HepG2 (cell line): ENCODE measurements around the gene TOMM6. TPM values are rescaled to one million over a fixed set of nuclear protein-coding genes. Genes with fewer than 3 reads are reported as not detected.

ENCODE experiments used
- ARNT ChIP-seq: fragments of 450-650 bp; IDR thresholded peaks from 2 replicates; pipeline ENCODE4 v1.6.1; 2017
- BRCA1 ChIP-seq: sonication (generic); formaldehyde crosslinking; IDR thresholded peaks from 2 replicates; pipeline ENCODE4 v1.4.0; 2020; ENCODE audit warnings: missing genetic modification reagents
- CCDC6 ChIP-seq: sonication (generic); formaldehyde crosslinking; IDR thresholded peaks from 2 replicates; pipeline ENCODE4 v1.8.1; 2022; ENCODE audit warnings: mild to moderate bottlenecking, missing genetic modification reagents, moderate library complexity
- FIP1L1 ChIP-seq: fragments of 200-400 bp; formaldehyde crosslinking; IDR thresholded peaks from 2 replicates; pipeline ENCODE4 v1.6.1; 2018; ENCODE audit warnings: low read depth, mild to moderate bottlenecking, low read length, moderate library complexity, borderline replicate concordance; ENCODE audit not compliant: insufficient read depth
- JARID2 ChIP-seq: sonication (generic); formaldehyde crosslinking; IDR thresholded peaks from 2 replicates; pipeline ENCODE4 v1.8.1; 2023; ENCODE audit warnings: missing genetic modification reagents, inconsistent platforms; ENCODE audit not compliant: insufficient replicate concordance
- MAF1 ChIP-seq: sonication (generic); formaldehyde crosslinking; IDR thresholded peaks from 2 replicates; pipeline ENCODE4 v1.5.0; 2020; ENCODE audit warnings: missing genetic modification reagents, borderline replicate concordance
- NFRKB ChIP-seq: fragments of 450-650 bp; IDR thresholded peaks from 2 replicates; pipeline ENCODE4 v1.6.1; 2017
- PAWR ChIP-seq: sonication (generic); formaldehyde crosslinking; IDR thresholded peaks from 2 replicates; pipeline ENCODE4 v1.4.0; 2020; ENCODE audit warnings: missing genetic modification reagents, mild to moderate bottlenecking, borderline replicate concordance
- PHF20 ChIP-seq: sonication (generic); formaldehyde crosslinking; IDR thresholded peaks from 2 replicates; pipeline ENCODE4 v1.5.0; 2020; ENCODE audit warnings: mild to moderate bottlenecking, missing genetic modification reagents
- SATB2 ChIP-seq: sonication (generic); formaldehyde crosslinking; IDR thresholded peaks from 2 replicates; pipeline ENCODE4 v1.5.0; 2020; ENCODE audit warnings: missing genetic modification reagents
- SMC3 ChIP-seq: IDR thresholded peaks from 2 replicates; pipeline ENCODE4 v1.6.1; 2011; ENCODE audit warnings: low read length, improper control_type of control experiment
- SSRP1 ChIP-seq: IDR thresholded peaks from 2 replicates; pipeline ENCODE4 v1.6.1; 2016; ENCODE audit warnings: control low read depth
- ZFP36 ChIP-seq: fragments of 150-350 bp; IDR thresholded peaks from 2 replicates; pipeline ENCODE4 v1.6.1; 2018; ENCODE audit warnings: borderline replicate concordance, low read length, low read depth; ENCODE audit not compliant: partially characterized antibody
- ZNF136 ChIP-seq: sonication (generic); formaldehyde crosslinking; IDR thresholded peaks from 2 replicates; pipeline ENCODE4 v1.8.1; 2022; ENCODE audit warnings: low read depth, mild to moderate bottlenecking, moderate library complexity, missing genetic modification reagents
- ZNF264 ChIP-seq: sonication (generic); formaldehyde crosslinking; IDR thresholded peaks from 2 replicates; pipeline ENCODE4 v1.4.0; 2020; ENCODE audit warnings: missing genetic modification reagents
- ZNF3 ChIP-seq: IDR thresholded peaks from 2 replicates; pipeline ENCODE4 v1.7.0; 2017; ENCODE audit warnings: inconsistent platforms
- ZNF383 ChIP-seq: sonication (generic); formaldehyde crosslinking; IDR thresholded peaks from 2 replicates; pipeline ENCODE4 v1.4.0; 2020; ENCODE audit warnings: missing genetic modification reagents, mild to moderate bottlenecking, borderline replicate concordance
- ZNF674 ChIP-seq: sonication (generic); formaldehyde crosslinking; IDR thresholded peaks from 2 replicates; pipeline ENCODE4 v1.5.0; 2020; ENCODE audit warnings: low read depth, mild to moderate bottlenecking, missing genetic modification reagents
- ZSCAN31 ChIP-seq: sonication (generic); formaldehyde crosslinking; IDR thresholded peaks from 2 replicates; pipeline ENCODE4 v1.5.0; 2020; ENCODE audit warnings: low read depth, mild to moderate bottlenecking, missing genetic modification reagents
- polyA plus RNA-seq, 8 experiments: library from polyadenylated mRNA; depleted of rRNA in 3 of 8; stranded (reverse) in 7 of 8; unstranded in 1 of 8; fragments of >200 nt; fragmentation: Illumina TruSeq in 4 of 8; extraction: Trizol in 4 of 8; gene quantifications; 2 replicates each; pipeline versions ENCODE4 v1.2.1 to v1.2.3, GENCODE V29; 2011 to 2016; ENCODE audit warnings: low read depth in 4 of 8, missing spikeins in 1 of 8, mixed read lengths in 1 of 8; ENCODE audit not compliant: insufficient read depth in 1 of 8
- total RNA-seq, 5 experiments: library from RNA; depleted of rRNA; stranded (reverse); fragments of >200 nt; fragmentation: Illumina TruSeq; extraction: Trizol; gene quantifications; 2 replicates each; pipeline ENCODE4 v1.2.3, GENCODE V29; 2016; ENCODE audit warnings: low read depth in 1 of 5
- TF ChIP-seq, protein P1 (sequence below): sonication (generic); formaldehyde crosslinking; IDR thresholded peaks from 2 replicates; pipeline ENCODE4 v1.4.0; 2020; ENCODE audit warnings: mild to moderate bottlenecking, missing genetic modification reagents
- TF ChIP-seq, protein P2 (sequence below): IDR thresholded peaks from 2 replicates; pipeline ENCODE4 v1.6.1; 2016; ENCODE audit warnings: mild to moderate bottlenecking
- TF ChIP-seq, protein P3 (sequence below): sonication (generic); formaldehyde crosslinking; IDR thresholded peaks from 2 replicates; pipeline ENCODE4 v1.8.0; 2022; ENCODE audit warnings: missing genetic modification reagents, mild to moderate bottlenecking, borderline replicate concordance
- TF ChIP-seq, protein P4 (sequence below): sonication (generic); formaldehyde crosslinking; IDR thresholded peaks from 2 replicates; pipeline ENCODE4 v1.8.1; 2023; ENCODE audit warnings: mild to moderate bottlenecking, inconsistent platforms, moderate library complexity, missing genetic modification reagents, borderline replicate concordance
- TF ChIP-seq, protein P5 (sequence below): sonication (generic); formaldehyde crosslinking; IDR thresholded peaks from 2 replicates; pipeline ENCODE4 v1.4.0; 2020; ENCODE audit warnings: missing genetic modification reagents, borderline replicate concordance

The TOMM6 gene
- total and polyA plus RNA-seq, 2 of the 13 experiments (the other 11 are each of a cell fraction or from before 2014, with no cell fraction given) = 320 to 321 TPM

DNA sequence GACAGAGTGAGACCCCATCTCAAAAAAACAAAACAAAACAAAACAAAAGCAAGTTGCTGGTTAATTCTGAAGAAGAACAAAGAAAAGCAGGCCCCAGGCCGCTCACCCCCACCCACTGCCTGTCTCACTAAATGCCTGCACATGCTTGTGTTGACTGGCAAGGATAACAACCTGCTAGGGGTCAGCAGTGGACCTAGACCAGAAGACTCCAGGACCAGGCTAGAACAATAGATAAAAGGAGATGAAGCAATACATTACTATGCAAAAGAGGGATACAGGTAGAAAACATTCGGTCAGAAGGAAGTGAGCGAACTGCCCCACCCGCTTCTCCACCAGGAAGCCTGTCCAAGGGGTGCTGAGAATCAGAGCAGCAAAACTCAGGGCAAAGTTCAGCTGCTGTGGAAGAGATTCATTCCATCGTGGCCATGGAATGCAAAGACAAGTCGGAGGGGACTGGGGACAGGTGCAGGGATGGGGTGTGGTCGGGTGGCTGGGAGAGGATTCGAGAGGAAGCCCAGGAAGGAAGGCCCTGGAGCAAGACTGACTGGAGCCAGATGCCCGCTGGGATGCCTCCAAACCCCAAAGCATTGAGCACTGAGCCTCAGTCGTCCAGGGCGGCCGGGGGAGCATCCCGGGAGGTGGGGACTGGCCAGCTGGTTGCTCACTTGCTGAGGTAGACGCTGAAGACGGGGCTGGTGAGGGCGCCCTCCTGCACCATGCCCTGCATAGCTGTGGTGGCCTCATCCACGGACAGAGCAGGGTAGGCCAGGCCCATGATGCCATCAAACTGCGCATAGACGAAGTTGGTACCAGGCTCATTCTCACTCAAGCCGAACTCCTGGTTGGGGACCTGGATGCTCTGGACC is 45.6 kb upstream of the TOMM6 start (continued):
- TF ChIP-seq, protein P1, sequence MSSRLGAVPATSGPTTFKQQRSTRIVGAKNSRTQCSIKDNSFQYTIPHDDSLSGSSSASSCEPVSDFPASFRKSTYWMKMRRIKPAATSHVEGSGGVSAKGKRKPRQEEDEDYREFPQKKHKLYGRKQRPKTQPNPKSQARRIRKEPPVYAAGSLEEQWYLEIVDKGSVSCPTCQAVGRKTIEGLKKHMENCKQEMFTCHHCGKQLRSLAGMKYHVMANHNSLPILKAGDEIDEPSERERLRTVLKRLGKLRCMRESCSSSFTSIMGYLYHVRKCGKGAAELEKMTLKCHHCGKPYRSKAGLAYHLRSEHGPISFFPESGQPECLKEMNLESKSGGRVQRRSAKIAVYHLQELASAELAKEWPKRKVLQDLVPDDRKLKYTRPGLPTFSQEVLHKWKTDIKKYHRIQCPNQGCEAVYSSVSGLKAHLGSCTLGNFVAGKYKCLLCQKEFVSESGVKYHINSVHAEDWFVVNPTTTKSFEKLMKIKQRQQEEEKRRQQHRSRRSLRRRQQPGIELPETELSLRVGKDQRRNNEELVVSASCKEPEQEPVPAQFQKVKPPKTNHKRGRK (CRISPR knock-in tag) = no peak
- TF ChIP-seq ZSCAN31 (CRISPR knock-in tag) = no peak
- TF ChIP-seq, protein P2, sequence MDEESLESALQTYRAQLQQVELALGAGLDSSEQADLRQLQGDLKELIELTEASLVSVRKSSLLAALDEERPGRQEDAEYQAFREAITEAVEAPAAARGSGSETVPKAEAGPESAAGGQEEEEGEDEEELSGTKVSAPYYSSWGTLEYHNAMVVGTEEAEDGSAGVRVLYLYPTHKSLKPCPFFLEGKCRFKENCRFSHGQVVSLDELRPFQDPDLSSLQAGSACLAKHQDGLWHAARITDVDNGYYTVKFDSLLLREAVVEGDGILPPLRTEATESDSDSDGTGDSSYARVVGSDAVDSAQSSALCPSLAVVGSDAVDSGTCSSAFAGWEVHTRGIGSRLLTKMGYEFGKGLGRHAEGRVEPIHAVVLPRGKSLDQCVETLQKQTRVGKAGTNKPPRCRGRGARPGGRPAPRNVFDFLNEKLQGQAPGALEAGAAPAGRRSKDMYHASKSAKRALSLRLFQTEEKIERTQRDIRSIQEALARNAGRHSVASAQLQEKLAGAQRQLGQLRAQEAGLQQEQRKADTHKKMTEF = peak; percentile 65; the same call in 1 of the 2 replicates
- TF ChIP-seq BRCA1 (CRISPR knock-in tag) = no peak
- 0 out of 2 replicates have a peak, but pooled peaks have one; percentile 58 for TF ChIP-seq CCDC6
- TF ChIP-seq NFRKB = no peak
- no peak for TF ChIP-seq FIP1L1
- TF ChIP-seq, protein P3, sequence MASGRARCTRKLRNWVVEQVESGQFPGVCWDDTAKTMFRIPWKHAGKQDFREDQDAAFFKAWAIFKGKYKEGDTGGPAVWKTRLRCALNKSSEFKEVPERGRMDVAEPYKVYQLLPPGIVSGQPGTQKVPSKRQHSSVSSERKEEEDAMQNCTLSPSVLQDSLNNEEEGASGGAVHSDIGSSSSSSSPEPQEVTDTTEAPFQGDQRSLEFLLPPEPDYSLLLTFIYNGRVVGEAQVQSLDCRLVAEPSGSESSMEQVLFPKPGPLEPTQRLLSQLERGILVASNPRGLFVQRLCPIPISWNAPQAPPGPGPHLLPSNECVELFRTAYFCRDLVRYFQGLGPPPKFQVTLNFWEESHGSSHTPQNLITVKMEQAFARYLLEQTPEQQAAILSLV (CRISPR knock-in tag) = no peak
- TF ChIP-seq, protein P4, sequence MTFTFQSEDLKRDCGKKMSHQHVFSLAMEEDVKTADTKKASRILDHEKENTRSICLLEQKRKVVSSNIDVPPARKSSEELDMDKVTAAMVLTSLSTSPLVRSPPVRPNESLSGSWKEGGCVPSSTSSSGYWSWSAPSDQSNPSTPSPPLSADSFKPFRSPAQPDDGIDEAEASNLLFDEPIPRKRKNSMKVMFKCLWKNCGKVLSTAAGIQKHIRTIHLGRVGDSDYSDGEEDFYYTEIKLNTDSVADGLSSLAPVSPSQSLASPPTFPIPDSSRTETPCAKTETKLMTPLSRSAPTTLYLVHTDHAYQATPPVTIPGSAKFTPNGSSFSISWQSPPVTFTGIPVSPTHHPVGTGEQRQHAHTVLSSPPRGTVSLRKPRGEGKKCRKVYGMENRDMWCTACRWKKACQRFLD (CRISPR knock-in tag) = 0 out of 2 replicates have a peak, but pooled peaks have one; percentile 4
- TF ChIP-seq ZNF674 (CRISPR knock-in tag) = no peak
- no peak for TF ChIP-seq PHF20 (CRISPR knock-in tag)
- TF ChIP-seq SATB2 (CRISPR knock-in tag) = no peak
- no peak for TF ChIP-seq ZNF3 (CRISPR knock-in tag)
- TF ChIP-seq MAF1 = no peak
- TF ChIP-seq SSRP1 (CRISPR knock-in tag) = no peak; the same call in 1 of the 2 replicates
- TF ChIP-seq SMC3 = peak; percentile 38; the same call in 1 of the 2 replicates
- no peak for TF ChIP-seq ZFP36
- TF ChIP-seq PAWR (CRISPR knock-in tag) = no peak
- no peak for TF ChIP-seq ZNF136
- TF ChIP-seq JARID2 (CRISPR knock-in tag) = no peak
- no peak for TF ChIP-seq ZNF383 (CRISPR knock-in tag)
- TF ChIP-seq ARNT = no peak
- no peak for TF ChIP-seq ZNF264
- TF ChIP-seq, protein P5, sequence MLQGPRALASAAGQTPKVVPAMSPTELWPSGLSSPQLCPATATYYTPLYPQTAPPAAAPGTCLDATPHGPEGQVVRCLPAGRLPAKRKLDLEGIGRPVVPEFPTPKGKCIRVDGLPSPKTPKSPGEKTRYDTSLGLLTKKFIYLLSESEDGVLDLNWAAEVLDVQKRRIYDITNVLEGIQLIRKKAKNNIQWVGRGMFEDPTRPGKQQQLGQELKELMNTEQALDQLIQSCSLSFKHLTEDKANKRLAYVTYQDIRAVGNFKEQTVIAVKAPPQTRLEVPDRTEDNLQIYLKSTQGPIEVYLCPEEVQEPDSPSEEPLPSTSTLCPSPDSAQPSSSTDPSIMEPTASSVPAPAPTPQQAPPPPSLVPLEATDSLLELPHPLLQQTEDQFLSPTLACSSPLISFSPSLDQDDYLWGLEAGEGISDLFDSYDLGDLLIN (CRISPR knock-in tag) = no peak
